Esophagus muscularis mucosa (tissue), 4 donors: ENCODE measurements around the gene SGIP1.

Experiments used
- EP300 ChIP-seq: sonication (generic); formaldehyde crosslinking; IDR thresholded peaks from one replicate; pipeline ENCODE4 v1.6.1; 2017; ENCODE audit warnings: antibody characterized with exemption
- POLR2A ChIP-seq: fragments of 450-650 bp; IDR thresholded peaks from one replicate; pipeline ENCODE4 v1.6.1; 2017; ENCODE audit warnings: antibody characterized with exemption, moderate library complexity, mild to moderate bottlenecking, low read depth
- POLR2AphosphoS5 ChIP-seq, 2 donors: sonication (generic); formaldehyde crosslinking; IDR thresholded peaks; one replicate each; pipeline ENCODE4 v1.6.1; 2017; ENCODE audit warnings: antibody characterized with exemption in 2 of 2
- TF ChIP-seq, protein P1 (sequence below), 3 experiments: fragments of 200-600 bp in 2 of 3; fragments of 450-650 bp in 1 of 3; sonication (generic) in 2 of 3; IDR thresholded peaks; one replicate each; pipeline ENCODE4 v1.5.1; 2017 to 2019; ENCODE audit warnings: antibody characterized with exemption in 3 of 3, mild to moderate bottlenecking in 2 of 3, moderate library complexity in 1 of 3

DNA sequence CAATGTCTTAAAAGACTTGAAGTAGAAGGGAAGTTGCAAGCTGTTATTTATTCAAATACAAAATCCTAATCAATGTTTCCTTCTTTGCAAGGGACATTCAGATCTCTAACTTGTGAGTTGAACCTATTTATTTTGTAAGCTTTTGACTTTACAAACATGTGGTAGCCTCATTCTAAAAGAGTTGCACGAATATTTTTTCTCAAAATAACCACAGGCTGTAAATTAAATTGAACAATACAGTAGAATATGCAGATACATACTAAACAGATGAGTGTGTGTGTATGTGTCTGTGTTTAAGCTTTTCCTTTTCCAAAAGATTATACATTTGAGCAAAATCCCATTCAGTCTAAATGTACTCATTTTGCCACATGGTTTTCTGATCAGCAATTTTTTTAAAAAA is 213.5 kb downstream of the SGIP1 start:
- TF ChIP-seq POLR2A: no peak
- TF ChIP-seq, protein P1, sequence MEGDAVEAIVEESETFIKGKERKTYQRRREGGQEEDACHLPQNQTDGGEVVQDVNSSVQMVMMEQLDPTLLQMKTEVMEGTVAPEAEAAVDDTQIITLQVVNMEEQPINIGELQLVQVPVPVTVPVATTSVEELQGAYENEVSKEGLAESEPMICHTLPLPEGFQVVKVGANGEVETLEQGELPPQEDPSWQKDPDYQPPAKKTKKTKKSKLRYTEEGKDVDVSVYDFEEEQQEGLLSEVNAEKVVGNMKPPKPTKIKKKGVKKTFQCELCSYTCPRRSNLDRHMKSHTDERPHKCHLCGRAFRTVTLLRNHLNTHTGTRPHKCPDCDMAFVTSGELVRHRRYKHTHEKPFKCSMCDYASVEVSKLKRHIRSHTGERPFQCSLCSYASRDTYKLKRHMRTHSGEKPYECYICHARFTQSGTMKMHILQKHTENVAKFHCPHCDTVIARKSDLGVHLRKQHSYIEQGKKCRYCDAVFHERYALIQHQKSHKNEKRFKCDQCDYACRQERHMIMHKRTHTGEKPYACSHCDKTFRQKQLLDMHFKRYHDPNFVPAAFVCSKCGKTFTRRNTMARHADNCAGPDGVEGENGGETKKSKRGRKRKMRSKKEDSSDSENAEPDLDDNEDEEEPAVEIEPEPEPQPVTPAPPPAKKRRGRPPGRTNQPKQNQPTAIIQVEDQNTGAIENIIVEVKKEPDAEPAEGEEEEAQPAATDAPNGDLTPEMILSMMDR (IDR thresholded peaks at IDR 0.05): no peak
- no peak for TF ChIP-seq POLR2AphosphoS5 (IDR thresholded peaks at IDR 0.05)
- TF ChIP-seq EP300: no peak
